Measurements from ENCODE around the gene ABCC1.

ABCC1 gene

DNA sequence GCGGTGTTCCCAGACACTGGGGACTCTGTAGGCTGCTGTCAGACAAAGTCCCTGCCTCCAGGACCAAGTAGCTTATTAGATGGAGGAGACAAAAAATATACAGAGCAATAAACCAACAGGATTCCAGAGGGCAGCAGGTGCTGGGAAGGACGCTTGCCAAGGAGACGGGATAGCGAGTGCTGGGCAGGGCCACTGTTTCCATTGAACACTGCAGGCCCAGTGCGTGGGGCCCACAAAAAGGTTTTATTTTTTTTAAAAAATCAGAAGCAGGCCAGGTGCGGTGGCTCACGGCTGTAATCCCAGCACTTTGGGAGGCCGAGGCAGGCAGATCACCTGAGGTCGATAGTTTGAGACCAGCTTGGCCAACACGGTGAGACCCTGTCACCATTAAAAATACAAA, 189.6 kb downstream of the ABCC1 start:
- peaks cover 67% of the 10 kb centered on the region for H3K36me3 ChIP-seq (ENCODE audit: control insufficient read depth, low read length)
- H3K4me3 ChIP-seq (ENCODE audit: low read length) = no peak overlapping the region
- no peaks in the 10 kb centered on the region for H3K79me2 ChIP-seq (ENCODE audit: control insufficient read depth, low read length)
- H3F3A ChIP-seq (ENCODE audit: control insufficient read depth, insufficient read depth) = no peaks in the 10 kb centered on the region
- H3K9me2 ChIP-seq (replicated peaks; ENCODE audit: control insufficient read depth, low read length) = no peaks in the 10 kb centered on the region
- no peaks in the 10 kb centered on the region for H3K9me3 ChIP-seq (ENCODE audit: control insufficient read depth, insufficient read depth, low read length)
- H3K4me1 ChIP-seq (ENCODE audit: control insufficient read depth, low read length) = no peaks in the 10 kb centered on the region
- no peak overlapping the region for H3K27ac ChIP-seq (ENCODE audit: low read depth, low read length)
- TF ChIP-seq EZH2phosphoT487 (IDR thresholded peaks at IDR 0.05; ENCODE audit: borderline replicate concordance, low read length) = no peak
- TF ChIP-seq, protein P1, sequence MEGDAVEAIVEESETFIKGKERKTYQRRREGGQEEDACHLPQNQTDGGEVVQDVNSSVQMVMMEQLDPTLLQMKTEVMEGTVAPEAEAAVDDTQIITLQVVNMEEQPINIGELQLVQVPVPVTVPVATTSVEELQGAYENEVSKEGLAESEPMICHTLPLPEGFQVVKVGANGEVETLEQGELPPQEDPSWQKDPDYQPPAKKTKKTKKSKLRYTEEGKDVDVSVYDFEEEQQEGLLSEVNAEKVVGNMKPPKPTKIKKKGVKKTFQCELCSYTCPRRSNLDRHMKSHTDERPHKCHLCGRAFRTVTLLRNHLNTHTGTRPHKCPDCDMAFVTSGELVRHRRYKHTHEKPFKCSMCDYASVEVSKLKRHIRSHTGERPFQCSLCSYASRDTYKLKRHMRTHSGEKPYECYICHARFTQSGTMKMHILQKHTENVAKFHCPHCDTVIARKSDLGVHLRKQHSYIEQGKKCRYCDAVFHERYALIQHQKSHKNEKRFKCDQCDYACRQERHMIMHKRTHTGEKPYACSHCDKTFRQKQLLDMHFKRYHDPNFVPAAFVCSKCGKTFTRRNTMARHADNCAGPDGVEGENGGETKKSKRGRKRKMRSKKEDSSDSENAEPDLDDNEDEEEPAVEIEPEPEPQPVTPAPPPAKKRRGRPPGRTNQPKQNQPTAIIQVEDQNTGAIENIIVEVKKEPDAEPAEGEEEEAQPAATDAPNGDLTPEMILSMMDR (IDR thresholded peaks at IDR 0.05; ENCODE audit: low read depth, low read length, poor library complexity, severe bottlenecking) = no peak
- H3K27me3 ChIP-seq (ENCODE audit: control insufficient read depth, low read length) = no peaks in the 10 kb centered on the region
- H4K20me1 ChIP-seq (ENCODE audit: control insufficient read depth, insufficient read depth, low read depth, low read length) = no peaks in the 10 kb centered on the region
- H3K4me2 ChIP-seq (ENCODE audit: low read length) = no peak overlapping the region

DNA sequence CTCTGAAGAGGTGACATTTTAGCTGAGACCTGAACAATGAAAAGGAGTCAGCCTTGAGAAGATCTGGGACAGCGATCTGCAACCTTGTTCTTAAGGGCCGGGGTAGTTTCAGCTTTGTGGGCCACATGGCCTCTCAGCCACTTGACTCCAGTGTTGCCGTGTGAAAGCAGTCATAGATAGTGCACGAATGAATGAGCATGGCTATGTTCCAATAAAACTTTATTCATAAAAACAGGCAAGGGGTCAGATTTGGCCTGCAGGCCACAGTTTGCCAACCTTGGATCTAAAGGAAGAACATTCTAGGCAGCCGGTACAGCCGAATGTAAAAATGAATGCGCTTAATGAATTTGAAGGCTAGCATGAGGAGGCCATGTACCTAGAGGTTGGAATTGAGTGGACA, 190.4 kb downstream of the ABCC1 start:
- Histone ChIP-seq H3K9me3 (ENCODE audit: control insufficient read depth, insufficient read depth, low read length) (no peaks in the 10 kb centered on the region), H3K9me2 (replicated peaks; ENCODE audit: control insufficient read depth, low read length) (no peaks in the 10 kb centered on the region), H4K20me1 (ENCODE audit: control insufficient read depth, insufficient read depth, low read depth, low read length) (no peaks in the 10 kb centered on the region), H3K4me3 (ENCODE audit: low read length) (no peak overlapping the region), H3K79me2 (ENCODE audit: control insufficient read depth, low read length) (no peaks in the 10 kb centered on the region), H3K27me3 (ENCODE audit: control insufficient read depth, low read length) (no peaks in the 10 kb centered on the region), H3K4me1 (ENCODE audit: control insufficient read depth, low read length) (no peaks in the 10 kb centered on the region), H3K27ac (ENCODE audit: low read depth, low read length) (no peak overlapping the region), H3F3A (ENCODE audit: control insufficient read depth, insufficient read depth) (no peaks in the 10 kb centered on the region), H3K36me3 (ENCODE audit: control insufficient read depth, low read length) (peaks cover 66% of the 10 kb centered on the region), H3K4me2 (ENCODE audit: low read length) (no peak overlapping the region)
- TF ChIP-seq, protein P1 (IDR thresholded peaks at IDR 0.05; ENCODE audit: low read depth, low read length, poor library complexity, severe bottlenecking) = no peak
- no peak for TF ChIP-seq EZH2phosphoT487 (IDR thresholded peaks at IDR 0.05; ENCODE audit: borderline replicate concordance, low read length)

DNA sequence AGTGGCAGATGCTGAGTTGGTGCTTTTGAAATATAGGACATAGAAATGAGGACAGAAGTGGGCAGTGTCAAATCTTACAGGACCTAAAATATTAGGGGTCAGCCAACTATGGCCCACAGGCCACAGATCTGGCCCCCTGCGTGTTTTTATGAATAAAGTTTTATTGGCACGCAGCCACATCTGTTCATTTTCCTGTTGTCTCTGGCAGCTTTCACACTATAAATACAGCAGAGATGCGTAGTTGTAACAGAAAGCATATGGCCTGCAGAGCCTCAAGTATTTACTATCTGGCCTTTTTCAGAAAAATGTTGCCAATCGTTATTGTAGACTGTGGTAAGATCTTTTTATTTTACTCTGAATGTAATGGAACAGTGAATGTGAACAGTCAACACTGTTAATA, 191.1 kb downstream of the ABCC1 start:
- Histone ChIP-seq H3K79me2 (ENCODE audit: control insufficient read depth, low read length) (no peaks in the 10 kb centered on the region), H3K4me2 (ENCODE audit: low read length) (no peak overlapping the region), H3K4me1 (ENCODE audit: control insufficient read depth, low read length) (no peaks in the 10 kb centered on the region), H3K27ac (ENCODE audit: low read depth, low read length) (no peak overlapping the region), H3K9me3 (ENCODE audit: control insufficient read depth, insufficient read depth, low read length) (no peaks in the 10 kb centered on the region), H3K4me3 (ENCODE audit: low read length) (no peak overlapping the region), H3F3A (ENCODE audit: control insufficient read depth, insufficient read depth) (no peaks in the 10 kb centered on the region), H3K36me3 (ENCODE audit: control insufficient read depth, low read length) (peaks cover 59% of the 10 kb centered on the region), H3K9me2 (replicated peaks; ENCODE audit: control insufficient read depth, low read length) (no peaks in the 10 kb centered on the region), H4K20me1 (ENCODE audit: control insufficient read depth, insufficient read depth, low read depth, low read length) (no peaks in the 10 kb centered on the region), H3K27me3 (ENCODE audit: control insufficient read depth, low read length) (no peaks in the 10 kb centered on the region)
- no peak for TF ChIP-seq EZH2phosphoT487 (IDR thresholded peaks at IDR 0.05; ENCODE audit: borderline replicate concordance, low read length)
- TF ChIP-seq, protein P1 (IDR thresholded peaks at IDR 0.05; ENCODE audit: low read depth, low read length, poor library complexity, severe bottlenecking) = no peak

DNA sequence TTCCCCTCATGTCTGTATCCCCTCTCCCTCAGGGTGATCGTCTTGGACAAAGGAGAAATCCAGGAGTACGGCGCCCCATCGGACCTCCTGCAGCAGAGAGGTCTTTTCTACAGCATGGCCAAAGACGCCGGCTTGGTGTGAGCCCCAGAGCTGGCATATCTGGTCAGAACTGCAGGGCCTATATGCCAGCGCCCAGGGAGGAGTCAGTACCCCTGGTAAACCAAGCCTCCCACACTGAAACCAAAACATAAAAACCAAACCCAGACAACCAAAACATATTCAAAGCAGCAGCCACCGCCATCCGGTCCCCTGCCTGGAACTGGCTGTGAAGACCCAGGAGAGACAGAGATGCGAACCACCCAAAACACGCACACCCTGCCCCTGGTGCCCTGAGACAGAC, 191.7 kb downstream of the ABCC1 start:
- Histone ChIP-seq H3K36me3 (ENCODE audit: control insufficient read depth, low read length) (peaks cover 56% of the 10 kb centered on the region), H3K9me2 (replicated peaks; ENCODE audit: control insufficient read depth, low read length) (no peaks in the 10 kb centered on the region)
- TF ChIP-seq, protein P1 (IDR thresholded peaks at IDR 0.05; ENCODE audit: low read depth, low read length, poor library complexity, severe bottlenecking) = no peak
- TF ChIP-seq EZH2phosphoT487 (IDR thresholded peaks at IDR 0.05; ENCODE audit: borderline replicate concordance, low read length) = no peak

More for the DNA sequence above, 191.7 kb downstream of the ABCC1 start:
- Histone ChIP-seq H3K4me1 (ENCODE audit: control insufficient read depth, low read length) (no peaks in the 10 kb centered on the region), H3K4me2 (ENCODE audit: low read length) (no peak overlapping the region), H4K20me1 (ENCODE audit: control insufficient read depth, insufficient read depth, low read depth, low read length) (no peaks in the 10 kb centered on the region), H3K4me3 (ENCODE audit: low read length) (no peak overlapping the region), H3F3A (ENCODE audit: control insufficient read depth, insufficient read depth) (no peaks in the 10 kb centered on the region), H3K27ac (ENCODE audit: low read depth, low read length) (no peak overlapping the region), H3K27me3 (ENCODE audit: control insufficient read depth, low read length) (no peaks in the 10 kb centered on the region), H3K79me2 (ENCODE audit: control insufficient read depth, low read length) (no peaks in the 10 kb centered on the region), H3K9me3 (ENCODE audit: control insufficient read depth, insufficient read depth, low read length) (no peaks in the 10 kb centered on the region)

All from DOHH2 (cell line).